NAMALWA (cell line): ENCODE results near the gene FCAR.
"Not testable (repeated sequence)": the region's sequence is repeated elsewhere in the genome, so short reads cannot be mapped to it uniquely, and the experiment has no call there.

Experiments used
- DNase-seq: peaks from one replicate; pipeline ENCODE4 v3.0.0-alpha.2; 2015; ENCODE audit warnings: low spot score

FCAR gene

GRCh38 chr19:54894106-54894505, 20.1 kb downstream of the FCAR start:
- DNase-seq: not testable (repeated sequence)

- no peak for DNase-seq
Observed at GRCh38 chr19:54896036-54896435, 22.0 kb downstream of the FCAR start.

- not testable (repeated sequence) for DNase-seq
Observed at GRCh38 chr19:54898685-54899084, 24.6 kb downstream of the FCAR start.

- not testable (repeated sequence) for DNase-seq
Observed at GRCh38 chr19:54899646-54900045, 25.6 kb downstream of the FCAR start.

GRCh38 chr19:54901153-54901552, 27.1 kb downstream of the FCAR start:
- DNase-seq: not testable (repeated sequence)

GRCh38 chr19:54902061-54902460, 28.0 kb downstream of the FCAR start:
- DNase-seq: no peak

GRCh38 chr19:54903303-54903702, 29.3 kb downstream of the FCAR start:
- DNase-seq: no peak

GRCh38 chr19:54904261-54904660, 30.2 kb downstream of the FCAR start:
- DNase-seq: not testable (repeated sequence)

GRCh38 chr19:54905421-54905802, 31.4 kb downstream of the FCAR start:
- DNase-seq: no peak

GRCh38 chr19:54905803-54906511, 31.9 kb downstream of the FCAR start, which contains the start of gene NCR1:
Gene NCR1, plus strand, starts transcription at chr19:54906148. Its CDS starts 40 bp downstream, at chr19:54906188.
- DNase-seq: no peak

GRCh38 chr19:54906819-54907218, 32.8 kb downstream of the FCAR start:
- no peak for DNase-seq

GRCh38 chr19:54907899-54908298, 33.9 kb downstream of the FCAR start:
- not testable (repeated sequence) for DNase-seq

GRCh38 chr19:54916822-54917221, 42.8 kb downstream of the FCAR start:
- no peak for DNase-seq

- DNase-seq: no peak
Observed at GRCh38 chr19:54918499-54918898, 44.5 kb downstream of the FCAR start.

- DNase-seq: peak; percentile 21
Observed at GRCh38 chr19:54919646-54920563, 45.9 kb downstream of the FCAR start.

GRCh38 chr19:54921082-54921481, 47.0 kb downstream of the FCAR start:
- no peak for DNase-seq

GRCh38 chr19:54923276-54923675, 49.2 kb downstream of the FCAR start:
- no peak for DNase-seq

- peak; percentile 16 for DNase-seq
Observed at GRCh38 chr19:54928299-54928698, 54.3 kb downstream of the FCAR start.

- peak; percentile 57 for DNase-seq
Observed at GRCh38 chr19:54937926-54938325, 63.9 kb downstream of the FCAR start.

GRCh38 chr19:54938906-54939305, 64.9 kb downstream of the FCAR start:
- no peak for DNase-seq

- DNase-seq: not testable (repeated sequence)
Observed at GRCh38 chr19:54939538-54939937, 65.5 kb downstream of the FCAR start.
